Measurements from ENCODE around the gene ZSCAN20. TPM values are rescaled to one million over a fixed set of nuclear protein-coding genes. Genes with fewer than 3 reads are reported as not detected.

ZSCAN20 gene
- total RNA-seq, 2 donors from 2014 or later, result 4.9 to 6.2 TPM

GRCh38 chr1:33459691-33460090 is 12.8 kb upstream of the ZSCAN20 start:
- Mint-ChIP-seq H3K4me3 (no peak overlapping the region), H3K9me3 (no peaks in the 10 kb centered on the region), H3K36me3 (no peaks in the 10 kb centered on the region), H3K4me1 (ENCODE audit: low read depth in 2 of 2) (no peaks in the 10 kb centered on the region), H3K27me3 (peaks cover 10 to 16% of the 10 kb centered on the region in 2 donors), H3K27ac (no peak overlapping the region)
- no peak for ATAC-seq
- no peak for DNase-seq (ENCODE audit: low spot score)

- Mint-ChIP-seq H3K27me3 (peaks cover 10 to 16% of the 10 kb centered on the region in 2 donors), H3K36me3 (no peaks in the 10 kb centered on the region), H3K9me3 (no peaks in the 10 kb centered on the region), H3K4me1 (ENCODE audit: low read depth in 2 of 2) (no peaks in the 10 kb centered on the region), H3K4me3 (no peak overlapping the region), H3K27ac (no peak overlapping the region)
- no peak for DNase-seq (ENCODE audit: low spot score)
- no peak for ATAC-seq
Observed at GRCh38 chr1:33460144-33460543, 12.3 kb upstream of the ZSCAN20 start.

- Mint-ChIP-seq H3K4me1 (ENCODE audit: low read depth in 2 of 2) (no peaks in the 10 kb centered on the region), H3K4me3 (no peak overlapping the region), H3K36me3 (no peaks in the 10 kb centered on the region), H3K9me3 (no peaks in the 10 kb centered on the region), H3K27me3 (peaks cover 10 to 16% of the 10 kb centered on the region in 2 donors), H3K27ac (no peak overlapping the region)
- DNase-seq (ENCODE audit: low spot score) (no peak), ATAC-seq (no peak)
Observed at GRCh38 chr1:33460947-33461629, 11.4 kb upstream of the ZSCAN20 start.

GRCh38 chr1:33462405-33463164 is 9.9 kb upstream of the ZSCAN20 start:
- DNase-seq (ENCODE audit: low spot score) (no peak), ATAC-seq (no peak)
- H3K4me1 Mint-ChIP-seq (ENCODE audit: low read depth in 2 of 2), result no peaks in the 10 kb centered on the region
- H3K27me3 Mint-ChIP-seq, result peaks cover 12 to 16% of the 10 kb centered on the region in 2 donors
- H3K27ac Mint-ChIP-seq, result no peak overlapping the region
- no peaks in the 10 kb centered on the region for H3K36me3 Mint-ChIP-seq
- H3K4me3 Mint-ChIP-seq, result no peak overlapping the region
- no peaks in the 10 kb centered on the region for H3K9me3 Mint-ChIP-seq

- H3K36me3 Mint-ChIP-seq, result no peaks in the 10 kb centered on the region
- no peaks in the 10 kb centered on the region for H3K4me1 Mint-ChIP-seq (ENCODE audit: low read depth in 2 of 2)
- no peak for ATAC-seq
- no peak for DNase-seq (ENCODE audit: low spot score)
- H3K4me3 Mint-ChIP-seq, result no peak overlapping the region
- no peak overlapping the region for H3K27ac Mint-ChIP-seq
- peaks cover 6% of the 10 kb centered on the region in 2 donors for H3K27me3 Mint-ChIP-seq
- H3K9me3 Mint-ChIP-seq, result no peaks in the 10 kb centered on the region
Observed at GRCh38 chr1:33464552-33464951, 7.9 kb upstream of the ZSCAN20 start.

GRCh38 chr1:33465316-33465715 is 7.1 kb upstream of the ZSCAN20 start:
- H3K4me1 Mint-ChIP-seq (ENCODE audit: low read depth in 2 of 2), result no peaks in the 10 kb centered on the region
- H3K36me3 Mint-ChIP-seq, result no peaks in the 10 kb centered on the region
- no peaks in the 10 kb centered on the region for H3K9me3 Mint-ChIP-seq
- ATAC-seq (no peak), DNase-seq (ENCODE audit: low spot score) (no peak)
- no peak overlapping the region for H3K4me3 Mint-ChIP-seq
- H3K27me3 Mint-ChIP-seq, result peaks cover 0 to 2% of the 10 kb centered on the region in 2 donors
- H3K27ac Mint-ChIP-seq, result no peak overlapping the region

- no peak for ATAC-seq
- H3K27ac Mint-ChIP-seq, result no peak overlapping the region
- H3K27me3 Mint-ChIP-seq, result peaks cover 0 to 2% of the 10 kb centered on the region in 2 donors
- no peaks in the 10 kb centered on the region for H3K9me3 Mint-ChIP-seq
- H3K36me3 Mint-ChIP-seq, result no peaks in the 10 kb centered on the region
- no peak overlapping the region for H3K4me3 Mint-ChIP-seq
- peaks cover 4 to 5% of the 10 kb centered on the region in 2 donors for H3K4me1 Mint-ChIP-seq (ENCODE audit: low read depth in 2 of 2)
- no peak for DNase-seq (ENCODE audit: low spot score)
Observed at GRCh38 chr1:33466159-33466558, 6.3 kb upstream of the ZSCAN20 start.

GRCh38 chr1:33468011-33468410 is 4.4 kb upstream of the ZSCAN20 start:
- Mint-ChIP-seq H3K4me1 (ENCODE audit: low read depth in 2 of 2) (peaks cover 12 to 15% of the 10 kb centered on the region in 2 donors), H3K4me3 (no peak overlapping the region), H3K27ac (no peak overlapping the region), H3K36me3 (no peaks in the 10 kb centered on the region), H3K9me3 (no peaks in the 10 kb centered on the region), H3K27me3 (peaks cover 0 to 2% of the 10 kb centered on the region in 2 donors)
- DNase-seq (ENCODE audit: low spot score) (no peak), ATAC-seq (no peak)

- ATAC-seq (no peak), DNase-seq (ENCODE audit: low spot score) (no peak)
- Mint-ChIP-seq H3K4me1 (ENCODE audit: low read depth in 2 of 2) (peaks cover 15 to 20% of the 10 kb centered on the region in 2 donors), H3K4me3 (no peak overlapping the region), H3K9me3 (no peaks in the 10 kb centered on the region), H3K27ac (no peak overlapping the region), H3K27me3 (peaks cover 0 to 2% of the 10 kb centered on the region in 2 donors), H3K36me3 (no peaks in the 10 kb centered on the region)
Observed at GRCh38 chr1:33468531-33468930, 3.9 kb upstream of the ZSCAN20 start.

GRCh38 chr1:33468967-33469366 is 3.5 kb upstream of the ZSCAN20 start:
- no peak overlapping the region for H3K4me3 Mint-ChIP-seq
- peaks cover 15 to 23% of the 10 kb centered on the region in 2 donors for H3K4me1 Mint-ChIP-seq (ENCODE audit: low read depth in 2 of 2)
- H3K36me3 Mint-ChIP-seq, result no peaks in the 10 kb centered on the region
- H3K27me3 Mint-ChIP-seq, result peaks cover 0 to 2% of the 10 kb centered on the region in 2 donors
- no peak overlapping the region for H3K27ac Mint-ChIP-seq
- ATAC-seq, result no peak
- no peaks in the 10 kb centered on the region for H3K9me3 Mint-ChIP-seq
- DNase-seq (ENCODE audit: low spot score), result no peak

GRCh38 chr1:33469691-33470090 is 2.8 kb upstream of the ZSCAN20 start:
- no peak overlapping the region for H3K27ac Mint-ChIP-seq
- H3K4me3 Mint-ChIP-seq, result no peak overlapping the region
- ATAC-seq, result no peak
- H3K27me3 Mint-ChIP-seq, result peaks cover 0 to 2% of the 10 kb centered on the region in 2 donors
- H3K9me3 Mint-ChIP-seq, result no peaks in the 10 kb centered on the region
- no peaks in the 10 kb centered on the region for H3K36me3 Mint-ChIP-seq
- peaks cover 15 to 23% of the 10 kb centered on the region in 2 donors for H3K4me1 Mint-ChIP-seq (ENCODE audit: low read depth in 2 of 2)
- DNase-seq (ENCODE audit: low spot score), result no peak

GRCh38 chr1:33470495-33471012 is 1.9 kb upstream of the ZSCAN20 start:
- Mint-ChIP-seq H3K36me3 (no peaks in the 10 kb centered on the region), H3K9me3 (no peaks in the 10 kb centered on the region), H3K4me3 (no peak overlapping the region), H3K27me3 (peaks cover 0 to 2% of the 10 kb centered on the region in 2 donors), H3K27ac (no peak overlapping the region), H3K4me1 (ENCODE audit: low read depth in 2 of 2) (peaks cover 15 to 23% of the 10 kb centered on the region in 2 donors)
- DNase-seq (ENCODE audit: low spot score) (no peak), ATAC-seq (peak in 1 of 2 donors; percentile 37)

- Mint-ChIP-seq H3K27me3 (no peaks in the 10 kb centered on the region), H3K9me3 (no peaks in the 10 kb centered on the region), H3K4me3 (peak overlapping the region; percentile 84), H3K27ac (no peak overlapping the region), H3K4me1 (ENCODE audit: low read depth in 2 of 2) (peaks cover 15 to 23% of the 10 kb centered on the region in 2 donors), H3K36me3 (no peaks in the 10 kb centered on the region)
- DNase-seq (ENCODE audit: low spot score), result no peak
- ATAC-seq, result no peak
Observed at GRCh38 chr1:33471416-33471815, 1.0 kb upstream of the ZSCAN20 start.

GRCh38 chr1:33473900-33474299 is 1.5 kb downstream of the ZSCAN20 start:
- peak overlapping the region; percentile 42 to 84 for H3K27ac Mint-ChIP-seq
- H3K27me3 Mint-ChIP-seq, result no peaks in the 10 kb centered on the region
- no peak for DNase-seq (ENCODE audit: low spot score)
- peak overlapping the region; percentile 84 for H3K4me3 Mint-ChIP-seq
- no peak for ATAC-seq
- no peaks in the 10 kb centered on the region for H3K36me3 Mint-ChIP-seq
- H3K9me3 Mint-ChIP-seq, result no peaks in the 10 kb centered on the region
- peaks cover 15 to 29% of the 10 kb centered on the region in 2 donors for H3K4me1 Mint-ChIP-seq (ENCODE audit: low read depth in 2 of 2)

All from natural killer cell treated with Interleukin-12 subunit alpha and Interleukin-12 subunit beta and Interleukin-15 and Interleukin-18, amount 100 ng/mL, for 72 hours (primary cell).